Body of pancreas (tissue), 4 donors: ENCODE measurements around the gene TMEM14B.

ENCODE experiments used
- CTCF ChIP-seq, 7 experiments: fragments of 450-650 bp in 4 of 7; fragments of 200-600 bp in 3 of 7; sonication (generic) in 3 of 7; IDR thresholded peaks; one replicate each; pipeline ENCODE4 v1.5.1; 2016 to 2019; ENCODE audit warnings: antibody characterized with exemption in 7 of 7
- POLR2A ChIP-seq, 3 donors: fragments of 450-650 bp; IDR thresholded peaks; one replicate each; pipeline ENCODE4 v1.6.1; 2016; ENCODE audit warnings: antibody characterized with exemption in 3 of 3, mild to moderate bottlenecking in 2 of 3

GRCh38 chr6:10719296-10719963, 28.2 kb upstream of the TMEM14B start:
- peak in 1 of 7 experiments; percentile 4 for TF ChIP-seq CTCF (IDR thresholded peaks at IDR 0.05)
- TF ChIP-seq POLR2A (IDR thresholded peaks at IDR 0.05) = no peak
